GM12864 (cell line): ENCODE measurements around the gene CA6.
"Not testable (repeated sequence)": the region's sequence is repeated elsewhere in the genome, so short reads cannot be mapped to it uniquely, and the experiment has no call there.

ENCODE experiments used
- DNase-seq: peaks from one replicate; pipeline ENCODE4 v3.0.0-alpha.2; 2011; ENCODE audit warnings: low read depth
- H3K4me3 ChIP-seq: 2 replicates; pipeline ENCODE4 v1.5.1; 2011; ENCODE audit warnings: mild to moderate bottlenecking, low read depth, low read length, control low read depth
- TF ChIP-seq, protein P1 (sequence below): IDR thresholded peaks from 2 replicates; pipeline ENCODE4 v1.5.1; 2011; ENCODE audit warnings: low read depth, mild to moderate bottlenecking, moderate library complexity, low read length, control low read depth, inconsistent platforms; ENCODE audit errors: missing control alignments

The CA6 gene

DNA sequence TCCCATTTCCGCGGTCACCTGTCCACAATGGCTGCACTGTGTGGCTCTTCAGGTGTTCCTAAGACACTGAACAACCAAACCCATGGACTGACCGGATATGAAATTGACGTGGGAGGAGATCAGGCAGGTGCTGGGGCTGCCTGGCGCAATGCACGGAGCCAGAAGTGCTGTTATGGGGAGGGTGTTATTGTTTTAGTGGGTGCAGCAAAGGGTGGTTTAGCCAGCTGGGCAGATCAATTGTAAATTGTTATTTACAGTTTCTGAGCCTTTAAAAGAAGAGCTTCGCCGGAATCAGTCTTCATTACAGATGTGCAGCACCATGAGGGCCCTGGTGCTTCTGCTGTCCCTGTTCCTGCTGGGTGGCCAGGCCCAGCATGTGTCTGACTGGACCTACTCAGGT lies at the start of gene CA6:
TSS of gene CA6 (plus strand) at position 301 of the 400 bp plus-strand sequence. CDS start at position 320, 19 bp downstream.
- TF ChIP-seq, protein P1, sequence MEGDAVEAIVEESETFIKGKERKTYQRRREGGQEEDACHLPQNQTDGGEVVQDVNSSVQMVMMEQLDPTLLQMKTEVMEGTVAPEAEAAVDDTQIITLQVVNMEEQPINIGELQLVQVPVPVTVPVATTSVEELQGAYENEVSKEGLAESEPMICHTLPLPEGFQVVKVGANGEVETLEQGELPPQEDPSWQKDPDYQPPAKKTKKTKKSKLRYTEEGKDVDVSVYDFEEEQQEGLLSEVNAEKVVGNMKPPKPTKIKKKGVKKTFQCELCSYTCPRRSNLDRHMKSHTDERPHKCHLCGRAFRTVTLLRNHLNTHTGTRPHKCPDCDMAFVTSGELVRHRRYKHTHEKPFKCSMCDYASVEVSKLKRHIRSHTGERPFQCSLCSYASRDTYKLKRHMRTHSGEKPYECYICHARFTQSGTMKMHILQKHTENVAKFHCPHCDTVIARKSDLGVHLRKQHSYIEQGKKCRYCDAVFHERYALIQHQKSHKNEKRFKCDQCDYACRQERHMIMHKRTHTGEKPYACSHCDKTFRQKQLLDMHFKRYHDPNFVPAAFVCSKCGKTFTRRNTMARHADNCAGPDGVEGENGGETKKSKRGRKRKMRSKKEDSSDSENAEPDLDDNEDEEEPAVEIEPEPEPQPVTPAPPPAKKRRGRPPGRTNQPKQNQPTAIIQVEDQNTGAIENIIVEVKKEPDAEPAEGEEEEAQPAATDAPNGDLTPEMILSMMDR = no peak
- no peak within 1 kb of the TSS for H3K4me3 ChIP-seq
- DNase-seq = no peak

- not testable (repeated sequence) for DNase-seq, H3K4me3 ChIP-seq
Measured at GRCh38 chr1:8896775-8897174, 48.9 kb upstream of the CA6 start.

- H3K4me3 ChIP-seq, DNase-seq: not testable (repeated sequence)
Measured at GRCh38 chr1:8897505-8897904, 48.2 kb upstream of the CA6 start.

DNA sequence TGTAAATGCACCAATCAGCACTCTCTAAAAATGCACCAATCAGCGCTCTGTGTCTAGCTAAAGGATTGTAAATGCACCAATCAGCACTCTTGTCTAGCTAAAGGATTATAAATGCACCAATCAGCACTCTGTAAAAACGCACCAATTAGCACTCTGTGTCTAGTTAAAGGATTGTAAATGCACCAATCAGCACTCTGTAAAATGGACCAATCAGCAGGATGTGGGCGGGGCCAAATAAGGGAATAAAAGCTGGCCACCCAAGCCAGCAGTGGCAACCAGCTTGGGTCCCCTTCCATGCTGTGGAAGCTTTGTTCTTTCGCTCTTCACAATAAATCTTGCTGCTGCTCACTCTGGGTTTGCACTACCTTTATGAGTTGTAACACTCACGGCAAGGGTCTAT lies 47.2 kb upstream of the CA6 start:
- DNase-seq, H3K4me3 ChIP-seq: not testable (repeated sequence)

- TF ChIP-seq, protein P1 = no peak
Measured at GRCh38 chr1:8899046-8899445, 46.6 kb upstream of the CA6 start.

DNA sequence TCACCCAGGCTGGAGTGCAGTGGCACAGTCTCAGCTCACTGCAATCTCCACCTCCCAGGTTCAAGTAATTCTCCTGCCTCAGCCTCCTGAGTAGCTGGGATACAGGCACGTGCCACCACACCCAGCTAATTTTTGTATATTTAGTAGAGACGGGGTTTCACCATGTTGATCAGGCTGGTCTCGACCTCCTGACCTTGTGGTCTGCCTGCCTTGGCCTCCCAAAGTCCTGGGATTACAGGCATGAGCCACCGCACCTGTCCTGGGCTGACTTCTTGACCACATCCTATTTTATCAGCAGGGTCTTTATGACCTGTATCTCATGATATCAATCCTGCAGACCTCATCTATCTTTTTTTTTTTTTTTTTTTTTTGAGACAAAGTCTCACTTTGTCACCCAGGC lies 45.0 kb upstream of the CA6 start:
- DNase-seq, H3K4me3 ChIP-seq: not testable (repeated sequence)

More at GRCh38 chr1:8899046-8899445, 46.6 kb upstream of the CA6 start:
- no peak for DNase-seq
- H3K4me3 ChIP-seq = no peak overlapping the region

- DNase-seq = no peak
- TF ChIP-seq, protein P1 = no peak
- H3K4me3 ChIP-seq = no peak overlapping the region
Measured at GRCh38 chr1:8902765-8903164, 42.9 kb upstream of the CA6 start.

- no peak overlapping the region for H3K4me3 ChIP-seq
- DNase-seq = no peak
- TF ChIP-seq, protein P1 = no peak
Measured at GRCh38 chr1:8903410-8903809, 42.3 kb upstream of the CA6 start.

GRCh38 chr1:8903908-8904650 lies 41.6 kb upstream of the CA6 start:
- no peak overlapping the region for H3K4me3 ChIP-seq
- TF ChIP-seq, protein P1 = no peak
- DNase-seq = no peak
